IPS-15b (cell line): Measurements from ENCODE around the gene SIT1.

Source experiments
- H3K27me3 ChIP-seq: one replicate; pipeline ENCODE4 v1.6.1; 2013; ENCODE audit warnings: low read length; ENCODE audit not compliant: control insufficient read depth, insufficient read depth
- H3K36me3 ChIP-seq: one replicate; pipeline ENCODE4 v1.6.1; 2013; ENCODE audit warnings: low read length; ENCODE audit not compliant: control insufficient read depth, insufficient read depth
- H3K4me1 ChIP-seq: one replicate; pipeline ENCODE4 v1.6.1; 2013; ENCODE audit warnings: mild to moderate bottlenecking, low read length; ENCODE audit not compliant: control insufficient read depth, insufficient read depth
- H3K4me3 ChIP-seq: one replicate; pipeline ENCODE4 v1.5.1; 2013; ENCODE audit warnings: low read depth, low read length
- H3K9ac ChIP-seq: one replicate; pipeline ENCODE4 v1.6.1; 2013; ENCODE audit warnings: low read depth, mild to moderate bottlenecking, low read length
- H3K9me3 ChIP-seq: one replicate; pipeline ENCODE4 v1.6.1; 2013; ENCODE audit warnings: mild to moderate bottlenecking, low read length; ENCODE audit not compliant: control insufficient read depth, insufficient read depth

SIT1 gene

GRCh38 chr9:35680331-35681105 lies 29.8 kb upstream of the SIT1 start:
- Histone ChIP-seq H3K4me1 (peaks cover 3% of the 10 kb centered on the region), H3K36me3 (peaks cover 36% of the 10 kb centered on the region), H3K27me3 (peaks cover 2% of the 10 kb centered on the region), H3K9me3 (no peaks in the 10 kb centered on the region), H3K4me3 (no peak overlapping the region), H3K9ac (no peak overlapping the region)

GRCh38 chr9:35679766-35680330 lies 29.1 kb upstream of the SIT1 start:
- Histone ChIP-seq H3K9ac (no peak overlapping the region), H3K9me3 (no peaks in the 10 kb centered on the region)

GRCh38 chr9:35679091-35679490 lies 28.4 kb upstream of the SIT1 start:
- no peak overlapping the region for H3K9ac ChIP-seq
- H3K36me3 ChIP-seq, result peaks cover 22% of the 10 kb centered on the region
- H3K4me1 ChIP-seq, result peaks cover 3% of the 10 kb centered on the region
- H3K9me3 ChIP-seq, result no peaks in the 10 kb centered on the region
- no peak overlapping the region for H3K4me3 ChIP-seq
- peaks cover 9% of the 10 kb centered on the region for H3K27me3 ChIP-seq

More at GRCh38 chr9:35679766-35680330, 29.1 kb upstream of the SIT1 start:
- peaks cover 2% of the 10 kb centered on the region for H3K27me3 ChIP-seq
- H3K4me1 ChIP-seq, result peaks cover 3% of the 10 kb centered on the region
- peaks cover 29% of the 10 kb centered on the region for H3K36me3 ChIP-seq
- H3K4me3 ChIP-seq, result no peak overlapping the region

GRCh38 chr9:35675732-35676392 lies 25.1 kb upstream of the SIT1 start:
- peak overlapping the region; percentile 73 for H3K9ac ChIP-seq
- H3K36me3 ChIP-seq, result no peaks in the 10 kb centered on the region
- H3K4me1 ChIP-seq, result peaks cover 3% of the 10 kb centered on the region
- H3K27me3 ChIP-seq, result peaks cover 9% of the 10 kb centered on the region
- no peaks in the 10 kb centered on the region for H3K9me3 ChIP-seq
- H3K4me3 ChIP-seq, result peak overlapping the region; percentile 89

- no peaks in the 10 kb centered on the region for H3K9me3 ChIP-seq
- H3K4me3 ChIP-seq, result peak overlapping the region; percentile 89
- peaks cover 3% of the 10 kb centered on the region for H3K4me1 ChIP-seq
- no peaks in the 10 kb centered on the region for H3K36me3 ChIP-seq
- H3K27me3 ChIP-seq, result peaks cover 9% of the 10 kb centered on the region
- H3K9ac ChIP-seq, result peak overlapping the region; percentile 24
Observed at GRCh38 chr9:35675204-35675603, 24.5 kb upstream of the SIT1 start.

GRCh38 chr9:35674025-35674361 lies 23.3 kb upstream of the SIT1 start:
- H3K4me1 ChIP-seq, result peaks cover 3% of the 10 kb centered on the region
- no peak overlapping the region for H3K9ac ChIP-seq
- H3K4me3 ChIP-seq, result no peak overlapping the region
- peaks cover 9% of the 10 kb centered on the region for H3K27me3 ChIP-seq
- H3K36me3 ChIP-seq, result no peaks in the 10 kb centered on the region
- no peaks in the 10 kb centered on the region for H3K9me3 ChIP-seq

GRCh38 chr9:35673132-35674024 lies 22.6 kb upstream of the SIT1 start, which contains the start of gene CA9:
Gene CA9 (plus strand): TSS chr9:35673928. CDS start chr9:35673960, 32 bp downstream.
- no peak within 1 kb of the TSS for H3K4me3 ChIP-seq
- peaks cover 9% of the 10 kb centered on the region for H3K27me3 ChIP-seq
- peaks cover 3% of the 10 kb centered on the region for H3K4me1 ChIP-seq
- no peaks in the 10 kb centered on the region for H3K9me3 ChIP-seq
- H3K9ac ChIP-seq, result no peak within 1 kb of the TSS
- no peaks in the 10 kb centered on the region for H3K36me3 ChIP-seq

- no peak overlapping the region for H3K9ac ChIP-seq
- H3K36me3 ChIP-seq, result no peaks in the 10 kb centered on the region
- H3K4me3 ChIP-seq, result no peak overlapping the region
- H3K4me1 ChIP-seq, result no peaks in the 10 kb centered on the region
- peaks cover 5% of the 10 kb centered on the region for H3K27me3 ChIP-seq
- H3K9me3 ChIP-seq, result no peaks in the 10 kb centered on the region
Observed at GRCh38 chr9:35669331-35670145, 18.8 kb upstream of the SIT1 start.

- Histone ChIP-seq H3K9ac (no peak overlapping the region), H3K9me3 (no peaks in the 10 kb centered on the region)
Observed at GRCh38 chr9:35667939-35668338, 17.2 kb upstream of the SIT1 start.

GRCh38 chr9:35666549-35666948 lies 15.8 kb upstream of the SIT1 start:
- Histone ChIP-seq H3K27me3 (no peaks in the 10 kb centered on the region), H3K4me1 (peaks cover 7% of the 10 kb centered on the region), H3K9ac (no peak overlapping the region), H3K9me3 (no peaks in the 10 kb centered on the region), H3K4me3 (no peak overlapping the region), H3K36me3 (peaks cover 17% of the 10 kb centered on the region)

More at GRCh38 chr9:35667939-35668338, 17.2 kb upstream of the SIT1 start:
- Histone ChIP-seq H3K4me1 (peaks cover 7% of the 10 kb centered on the region), H3K4me3 (no peak overlapping the region), H3K27me3 (no peaks in the 10 kb centered on the region), H3K36me3 (peaks cover 5% of the 10 kb centered on the region)

GRCh38 chr9:35666045-35666444 lies 15.3 kb upstream of the SIT1 start:
- H3K27me3 ChIP-seq, result no peaks in the 10 kb centered on the region
- peaks cover 17% of the 10 kb centered on the region for H3K36me3 ChIP-seq
- H3K4me3 ChIP-seq, result no peak overlapping the region
- H3K4me1 ChIP-seq, result peaks cover 7% of the 10 kb centered on the region
- no peak overlapping the region for H3K9ac ChIP-seq
- no peaks in the 10 kb centered on the region for H3K9me3 ChIP-seq
